HL-60/S4 treated with phorbol 12-myristate 13-acetate at 8.2 ng/mL for 4 days and 3 days (cell line): ENCODE measurements around the gene KCNK2.

ENCODE experiments used
- in situ Hi-C: fragments of 300-500 bp; cut with MboI; formaldehyde crosslinking; loops from 2 replicates; pipeline ENCODE4 v1.15.0; 2022; ENCODE audit warnings: low sequenced_read_pairs

Gene KCNK2

GRCh38 chr1:215250913-215251312 is 168.4 kb downstream of the KCNK2 start:
- in situ Hi-C loops = no loop called here

GRCh38 chr1:215251428-215251827 is 168.9 kb downstream of the KCNK2 start:
- in situ Hi-C loops = no loop called here

- in situ Hi-C loops = no loop called here
Observed at GRCh38 chr1:215252164-215252563, 169.6 kb downstream of the KCNK2 start.

- in situ Hi-C loops = no loop called here
Observed at GRCh38 chr1:215256936-215257679, 174.6 kb downstream of the KCNK2 start.

- in situ Hi-C loops = no loop called here
Observed at GRCh38 chr1:215260711-215261110, 178.2 kb downstream of the KCNK2 start.

GRCh38 chr1:215262106-215262505 is 179.6 kb downstream of the KCNK2 start:
- in situ Hi-C loops = no loop called here

- in situ Hi-C loops = no loop called here
Observed at GRCh38 chr1:215263636-215264035, 181.1 kb downstream of the KCNK2 start.

- in situ Hi-C loops = no loop called here
Observed at GRCh38 chr1:215264649-215265048, 182.1 kb downstream of the KCNK2 start.

GRCh38 chr1:215267495-215267894 is 185.0 kb downstream of the KCNK2 start:
- in situ Hi-C loops = no loop called here

GRCh38 chr1:215269955-215270354 is 187.4 kb downstream of the KCNK2 start:
- in situ Hi-C loops = no loop called here

- in situ Hi-C loops = no loop called here
Observed at GRCh38 chr1:215273838-215274516, 191.4 kb downstream of the KCNK2 start.

GRCh38 chr1:215276582-215276981 is 194.0 kb downstream of the KCNK2 start:
- in situ Hi-C loops = no loop called here

GRCh38 chr1:215277532-215277931 is 195.0 kb downstream of the KCNK2 start:
- in situ Hi-C loops = no loop called here

- in situ Hi-C loops = no loop called here
Observed at GRCh38 chr1:215279682-215280081, 197.1 kb downstream of the KCNK2 start.

GRCh38 chr1:215282557-215282956 is 200.0 kb downstream of the KCNK2 start:
- in situ Hi-C loops = no loop called here

- in situ Hi-C loops = no loop called here
Observed at GRCh38 chr1:215285013-215285800, 202.7 kb downstream of the KCNK2 start.
